Colonic mucosa (tissue), 4 donors: ENCODE measurements around the gene ARHGEF3. TPM values are rescaled to one million over a fixed set of nuclear protein-coding genes. Genes with fewer than 3 reads are reported as not detected.

ENCODE experiments used
- DNase-seq: peaks from one replicate; pipeline ENCODE4 v3.0.0-alpha.2; 2020
- H3K27ac ChIP-seq: fragments of 200-600 bp; one replicate; pipeline ENCODE4 v1.8.0; 2021
- H3K27me3 ChIP-seq: fragments of 200-600 bp; one replicate; pipeline ENCODE4 v1.8.0; 2021
- H3K36me3 ChIP-seq: fragments of 200-600 bp; one replicate; pipeline ENCODE4 v1.8.0; 2021
- H3K4me1 ChIP-seq: fragments of 200-600 bp; one replicate; pipeline ENCODE4 v1.8.0; 2021; ENCODE audit warnings: mild to moderate bottlenecking
- H3K4me3 ChIP-seq: fragments of 200-600 bp; one replicate; pipeline ENCODE4 v1.8.0; 2021
- H3K9ac ChIP-seq, 2 donors: one replicate each; pipeline ENCODE4 v1.7.0; 2013; ENCODE audit warnings: control low read depth in 2 of 2, low read depth in 2 of 2, low read length in 2 of 2
- H3K9me3 ChIP-seq: fragments of 200-600 bp; one replicate; pipeline ENCODE4 v1.8.0; 2021
- CTCF ChIP-seq: fragments of 200-600 bp; IDR thresholded peaks from one replicate; pipeline ENCODE4 v1.8.0; 2022; ENCODE audit warnings: antibody characterized with exemption, mild to moderate bottlenecking
- intact Hi-C: fragments of 100-400 bp; cut with DNase I; formaldehyde crosslinking; loops from one replicate; pipeline ENCODE4 v1.14.1; 2022
- total RNA-seq, 2 donors: library from RNA; stranded (reverse); fragmentation: NEBNext Ultra II Directional in 1 of 2; extraction: Animal tissue kit (Norgen Biotek cat#: 25700) in 1 of 2; gene quantifications; one replicate each; pipeline ENCODE4 v1.2.1, GENCODE V29; 2021
- donor health status: healthy.
- donor health status: DM: no; HTN: no; CAD: no.
- donor health status: DM: no; HTN: no; CAD: no.

Gene ARHGEF3
- total RNA-seq, 2 donors from 2014 or later: 10.2 to 14.7 TPM

GRCh38 chr3:56812754-56813652 lies 11.3 kb upstream of the ARHGEF3 start:
- H3K27me3 ChIP-seq: no peaks in the 10 kb centered on the region
- H3K4me3 ChIP-seq: no peak overlapping the region
- H3K27ac ChIP-seq: no peak overlapping the region
- intact Hi-C loops: no loop called here
- no peak for DNase-seq
- H3K9me3 ChIP-seq: no peaks in the 10 kb centered on the region
- TF ChIP-seq CTCF: no peak
- H3K4me1 ChIP-seq: no peaks in the 10 kb centered on the region
- H3K36me3 ChIP-seq: no peaks in the 10 kb centered on the region
- H3K9ac ChIP-seq: no peak overlapping the region

- Histone ChIP-seq H3K9me3 (no peaks in the 10 kb centered on the region), H3K27ac (no peak overlapping the region), H3K9ac (no peak overlapping the region), H3K4me3 (no peak overlapping the region), H3K27me3 (no peaks in the 10 kb centered on the region), H3K4me1 (no peaks in the 10 kb centered on the region), H3K36me3 (no peaks in the 10 kb centered on the region)
- no peak for TF ChIP-seq CTCF
- DNase-seq: no peak
- intact Hi-C loops: no loop called here
These were observed 9.9 kb upstream of the ARHGEF3 start for GRCh38 chr3:56811546-56812202.

- DNase-seq: no peak
- Histone ChIP-seq H3K4me3 (no peak overlapping the region), H3K4me1 (no peaks in the 10 kb centered on the region), H3K9ac (no peak overlapping the region), H3K27me3 (no peaks in the 10 kb centered on the region), H3K27ac (no peak overlapping the region), H3K36me3 (no peaks in the 10 kb centered on the region), H3K9me3 (no peaks in the 10 kb centered on the region)
- intact Hi-C loops: no loop called here
- TF ChIP-seq CTCF: no peak
These were observed 9.1 kb upstream of the ARHGEF3 start for GRCh38 chr3:56810577-56811545.

GRCh38 chr3:56806407-56806806 lies 4.7 kb upstream of the ARHGEF3 start:
- no peak for DNase-seq
- no peaks in the 10 kb centered on the region for H3K27me3 ChIP-seq
- H3K9ac ChIP-seq: no peak overlapping the region
- TF ChIP-seq CTCF: no peak
- no peak overlapping the region for H3K4me3 ChIP-seq
- H3K27ac ChIP-seq: no peak overlapping the region
- H3K9me3 ChIP-seq: no peaks in the 10 kb centered on the region
- H3K36me3 ChIP-seq: no peaks in the 10 kb centered on the region
- H3K4me1 ChIP-seq: peaks cover 4% of the 10 kb centered on the region
- intact Hi-C loops: loop anchor here (5.0 kb wide), 1 partner anchor 181 kb away; no protein-coding TSS in a partner anchor

- Histone ChIP-seq H3K4me3 (no peak overlapping the region), H3K27ac (no peak overlapping the region), H3K9me3 (no peaks in the 10 kb centered on the region), H3K9ac (no peak overlapping the region), H3K36me3 (no peaks in the 10 kb centered on the region), H3K27me3 (no peaks in the 10 kb centered on the region), H3K4me1 (peaks cover 4% of the 10 kb centered on the region)
- intact Hi-C loops: no loop called here
- TF ChIP-seq CTCF: no peak
- DNase-seq: no peak
These were observed 1.0 kb upstream of the ARHGEF3 start for GRCh38 chr3:56802790-56803189.
